GM13977 (cell line): ENCODE data around the gene RRM1.
"Not testable (repeated sequence)": the region's sequence is repeated elsewhere in the genome, so short reads cannot be mapped to it uniquely, and the experiment has no call there.

ENCODE experiments used
- DNase-seq: peaks from one replicate; pipeline ENCODE4 v3.0.0; 2012; ENCODE audit warnings: low spot score
- in situ Hi-C: fragments of 300-500 bp; cut with MboI; formaldehyde crosslinking; loops from one replicate; pipeline ENCODE4 v1.12.0; 2022; ENCODE audit warnings: low sequenced_read_pairs, low pct_unique_long_range_greater_than_20kb, mixed read lengths, inconsistent platforms; ENCODE audit not compliant: unreplicated experiment
- TF ChIP-seq, protein P1 (sequence below): IDR thresholded peaks from 2 replicates; pipeline ENCODE4 v1.5.1; 2012; ENCODE audit warnings: mild to moderate bottlenecking, control low read depth; ENCODE audit not compliant: insufficient read depth; ENCODE audit errors: extremely low read depth, missing control alignments

Gene RRM1

DNA sequence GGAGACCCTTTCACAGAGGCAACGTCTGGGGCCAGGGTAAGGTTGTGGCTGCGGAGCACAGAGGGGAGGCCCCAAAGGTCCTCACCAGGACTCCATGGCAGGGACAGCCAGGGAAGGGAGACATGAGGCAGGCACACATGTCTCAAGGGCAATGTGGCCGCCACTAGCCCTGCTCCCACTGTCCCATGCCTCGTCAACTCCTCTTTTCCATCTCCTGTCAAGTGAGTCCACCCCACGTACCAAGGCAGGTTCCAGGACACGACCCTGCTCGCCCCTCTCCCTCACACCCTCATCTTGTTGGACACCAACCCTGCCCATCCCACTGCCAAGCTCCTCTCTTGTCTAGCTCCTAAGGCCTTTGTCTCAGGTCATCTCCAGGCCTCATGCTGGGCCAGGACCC lies 73.2 kb downstream of the RRM1 start:
- no peak for DNase-seq
- TF ChIP-seq, protein P1, sequence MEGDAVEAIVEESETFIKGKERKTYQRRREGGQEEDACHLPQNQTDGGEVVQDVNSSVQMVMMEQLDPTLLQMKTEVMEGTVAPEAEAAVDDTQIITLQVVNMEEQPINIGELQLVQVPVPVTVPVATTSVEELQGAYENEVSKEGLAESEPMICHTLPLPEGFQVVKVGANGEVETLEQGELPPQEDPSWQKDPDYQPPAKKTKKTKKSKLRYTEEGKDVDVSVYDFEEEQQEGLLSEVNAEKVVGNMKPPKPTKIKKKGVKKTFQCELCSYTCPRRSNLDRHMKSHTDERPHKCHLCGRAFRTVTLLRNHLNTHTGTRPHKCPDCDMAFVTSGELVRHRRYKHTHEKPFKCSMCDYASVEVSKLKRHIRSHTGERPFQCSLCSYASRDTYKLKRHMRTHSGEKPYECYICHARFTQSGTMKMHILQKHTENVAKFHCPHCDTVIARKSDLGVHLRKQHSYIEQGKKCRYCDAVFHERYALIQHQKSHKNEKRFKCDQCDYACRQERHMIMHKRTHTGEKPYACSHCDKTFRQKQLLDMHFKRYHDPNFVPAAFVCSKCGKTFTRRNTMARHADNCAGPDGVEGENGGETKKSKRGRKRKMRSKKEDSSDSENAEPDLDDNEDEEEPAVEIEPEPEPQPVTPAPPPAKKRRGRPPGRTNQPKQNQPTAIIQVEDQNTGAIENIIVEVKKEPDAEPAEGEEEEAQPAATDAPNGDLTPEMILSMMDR: no peak
- in situ Hi-C loops: no loop called here

DNA sequence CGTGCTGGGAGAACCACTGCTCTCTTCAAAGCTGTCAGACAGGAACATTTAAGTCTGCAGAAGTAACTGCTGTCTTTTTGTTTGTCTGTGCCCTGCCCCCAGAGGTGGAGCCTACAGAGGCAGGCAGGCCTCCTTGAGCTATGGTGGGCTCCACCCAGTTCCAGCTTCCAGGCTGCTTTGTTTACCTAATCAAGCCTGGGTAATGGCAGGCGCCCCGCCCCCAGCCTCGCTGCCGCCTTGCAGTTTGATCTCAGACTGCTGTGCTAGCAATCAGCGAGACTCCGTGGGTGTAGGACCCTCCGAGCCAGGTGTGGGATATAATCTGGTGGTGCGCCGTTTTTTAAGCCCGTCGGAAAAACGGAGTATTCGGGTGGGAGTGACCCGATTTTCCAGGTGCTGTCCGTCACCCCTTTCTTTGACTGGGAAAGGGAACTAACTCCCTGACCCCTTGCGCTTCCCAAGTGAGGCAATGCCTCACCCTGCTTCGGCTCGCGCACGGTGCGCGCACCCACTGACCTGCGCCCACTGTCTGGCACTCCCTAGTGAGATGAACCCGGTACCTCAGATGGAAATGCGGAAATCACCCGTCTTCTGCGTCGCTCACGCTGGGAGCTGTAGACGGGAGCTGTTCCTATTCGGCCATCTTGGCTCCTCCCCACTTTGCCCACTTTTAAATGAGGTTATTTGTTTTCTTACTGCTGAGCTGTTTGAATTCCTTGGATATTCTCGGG lies 81.2 kb downstream of the RRM1 start:
- in situ Hi-C loops: not testable (repeated sequence)

DNA sequence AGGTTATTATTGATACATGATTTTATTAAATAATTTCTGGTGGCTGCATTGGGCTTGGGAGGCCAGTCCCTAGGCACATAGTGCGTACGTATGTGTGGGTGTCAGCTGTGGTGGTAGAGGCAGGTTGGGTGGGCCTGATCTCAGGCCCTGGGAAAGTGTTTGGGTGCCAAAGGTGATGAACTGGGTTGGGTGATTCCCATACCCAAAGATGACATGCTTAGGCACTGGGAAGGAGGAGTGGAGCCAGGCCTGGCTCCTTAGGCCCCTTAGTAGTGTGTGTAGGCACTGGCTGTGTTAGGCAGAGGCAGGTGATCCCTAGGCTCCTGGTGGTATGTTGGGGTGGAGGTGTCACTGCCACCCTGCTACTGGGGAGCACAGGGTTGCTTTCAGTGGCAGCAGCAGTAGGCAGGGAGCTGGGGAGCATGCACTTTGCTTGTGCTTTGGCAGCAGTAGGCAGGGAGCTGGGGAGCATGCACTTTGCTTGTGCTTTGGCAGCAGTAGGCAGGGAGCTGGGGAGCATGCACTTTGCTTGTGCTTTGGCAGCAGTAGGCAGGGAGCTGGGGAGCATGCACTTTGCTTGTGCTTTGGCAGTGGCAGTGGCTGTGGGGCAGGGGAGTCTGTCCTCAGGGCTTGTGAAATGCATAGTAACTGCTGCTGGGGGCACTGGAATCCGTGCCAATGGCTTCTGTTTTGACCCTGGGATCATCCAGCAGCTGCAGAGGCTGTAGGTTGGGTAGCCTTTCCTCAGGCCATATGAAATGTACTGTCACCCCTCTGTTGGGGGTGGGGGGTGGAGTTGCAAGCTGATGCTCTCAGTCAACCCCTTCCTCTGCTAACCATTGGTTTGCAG lies 84.4 kb downstream of the RRM1 start:
- in situ Hi-C loops: no loop called here
- no peak for DNase-seq
- TF ChIP-seq, protein P1: no peak

More for the DNA sequence above, 81.2 kb downstream of the RRM1 start:
- not testable (repeated sequence) for DNase-seq

DNA sequence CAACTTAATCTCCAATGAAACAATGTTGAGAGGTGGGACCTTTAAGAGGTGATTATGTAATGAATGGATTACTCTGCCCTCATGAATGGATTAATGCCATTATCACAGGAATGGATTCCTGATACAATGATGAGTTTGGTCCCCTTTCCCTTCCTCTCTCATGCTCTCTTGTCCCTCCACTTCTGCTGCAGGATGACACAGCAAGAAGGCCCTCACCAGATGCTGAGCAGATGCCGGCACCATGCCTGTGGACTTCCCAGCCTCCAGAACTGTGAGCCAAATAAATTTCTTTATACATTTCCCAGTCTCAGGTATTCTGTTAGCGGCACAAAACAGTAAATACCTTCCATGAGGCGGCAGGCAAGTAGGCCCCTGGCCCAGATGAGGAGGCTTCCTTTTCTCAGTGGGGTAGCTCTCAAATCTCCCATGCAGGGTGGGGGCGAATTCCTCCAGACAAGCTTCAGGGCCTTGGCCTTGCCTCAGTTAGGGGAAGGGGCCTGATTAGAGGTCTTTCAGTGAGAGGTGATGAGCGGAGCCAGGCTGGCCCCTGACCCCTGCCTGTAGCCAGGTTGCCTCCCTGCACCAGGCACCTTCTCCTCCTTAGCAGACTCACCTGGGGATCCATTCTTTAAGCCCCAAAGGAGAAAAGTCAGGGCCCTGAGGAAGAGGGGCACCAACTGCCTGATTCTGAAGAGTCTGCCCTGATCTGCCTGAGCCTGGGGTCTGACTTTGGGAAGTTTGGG lies 86.0 kb downstream of the RRM1 start:
- DNase-seq: no peak
- in situ Hi-C loops: no loop called here
- TF ChIP-seq, protein P1: no peak

DNA sequence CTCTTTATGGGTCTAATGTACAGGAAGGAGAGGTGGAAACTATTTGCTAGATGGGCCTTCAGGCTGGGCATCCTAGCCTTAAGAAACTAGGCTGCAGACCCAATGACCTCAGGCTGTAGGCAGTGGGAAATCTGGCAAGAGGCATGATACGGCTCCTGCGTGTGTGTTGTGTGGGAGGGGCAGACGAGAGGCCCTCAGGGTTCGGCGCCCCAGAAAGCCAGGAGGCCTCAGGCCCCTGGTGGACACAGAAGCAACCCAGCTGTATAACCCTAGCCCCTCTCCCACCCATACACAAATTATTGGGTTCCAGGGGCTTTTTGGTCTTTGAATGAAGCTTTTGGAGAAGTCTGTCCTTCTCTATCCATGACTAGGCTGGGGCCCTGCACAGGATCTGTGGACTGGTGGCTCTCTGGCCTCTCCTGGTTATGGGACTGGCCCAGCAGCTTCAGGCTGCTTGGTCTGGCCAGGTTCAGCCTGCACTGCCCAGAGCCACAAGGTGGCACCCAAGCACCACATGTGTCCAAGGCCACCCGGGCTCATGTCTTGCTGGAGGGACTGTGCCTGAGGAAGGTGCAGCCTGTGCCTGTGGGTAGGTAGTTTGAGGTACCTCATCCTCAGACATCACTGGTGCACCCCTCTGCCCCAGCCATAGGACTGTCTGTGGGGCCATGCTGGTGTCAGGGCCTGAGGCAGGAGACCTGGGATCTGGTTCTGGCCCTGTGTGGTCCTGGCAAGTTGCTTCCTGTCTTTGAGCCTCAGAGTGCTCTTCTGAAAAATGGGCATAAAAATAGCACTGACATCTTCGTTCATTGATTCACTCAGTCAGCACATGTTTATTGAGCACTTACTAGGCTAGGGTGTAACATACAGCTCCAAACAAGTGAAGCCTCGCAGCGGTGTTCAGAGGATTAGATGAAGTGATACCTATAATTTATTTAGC lies 87.5 kb downstream of the RRM1 start:
- in situ Hi-C loops: no loop called here
- TF ChIP-seq, protein P1: peak; percentile 83
- DNase-seq: peak; percentile 78

DNA sequence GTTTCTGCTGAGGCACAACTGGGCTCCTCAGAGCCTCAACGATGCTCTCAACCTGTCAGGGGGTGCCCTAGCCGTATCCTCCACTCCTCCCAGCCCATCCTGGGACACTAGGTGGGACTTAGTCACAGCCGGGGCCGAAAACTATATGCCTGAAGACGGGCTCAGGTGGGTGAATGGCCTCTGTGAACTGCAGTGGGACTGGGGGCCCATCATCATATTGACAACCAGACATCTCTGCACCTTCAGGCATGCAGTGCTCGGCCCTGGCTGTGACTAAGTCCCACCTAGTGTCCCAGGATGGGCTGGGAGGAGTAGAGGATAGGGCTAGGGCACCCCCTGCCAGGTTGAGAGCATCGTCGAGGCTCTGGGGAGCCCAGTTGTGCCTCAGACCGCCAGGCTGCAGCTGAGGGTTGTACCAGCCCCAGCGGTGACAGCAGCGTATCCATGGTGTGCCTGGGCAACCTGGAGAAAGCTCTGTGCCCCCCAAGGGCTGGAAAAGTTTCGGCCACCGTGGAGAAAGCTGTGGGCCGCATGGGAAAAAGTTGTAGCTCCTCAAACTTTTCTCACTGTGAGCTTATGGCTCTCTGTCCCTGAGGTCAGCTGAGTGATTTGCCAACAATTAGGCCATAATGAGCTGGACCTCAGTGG lies 88.9 kb downstream of the RRM1 start:
- DNase-seq: no peak
- in situ Hi-C loops: no loop called here
- TF ChIP-seq, protein P1: no peak
